PC-3 (cell line): ENCODE measurements around the gene PLD1.

ENCODE experiments used
- EZH2 ChIP-seq: fragments of 300-600 bp; sonication (generic); IDR thresholded peaks from one replicate; pipeline ENCODE4 v1.6.1; 2017; ENCODE audit warnings: antibody characterized with exemption, mild to moderate bottlenecking, low read length; ENCODE audit not compliant: unreplicated experiment
- EZH2phosphoT487 ChIP-seq: fragments of 300-600 bp; sonication (generic); IDR thresholded peaks from 2 replicates; pipeline ENCODE4 v1.6.1; 2018; ENCODE audit warnings: mild to moderate bottlenecking, antibody characterized with exemption, low read length, borderline replicate concordance
- TF ChIP-seq, protein P1 (sequence below): fragments of 300-600 bp; sonication (generic); conservative IDR thresholded peaks from 2 replicates; pipeline ENCODE4 v1.5.1; 2017; ENCODE audit warnings: antibody characterized with exemption, low read depth, mild to moderate bottlenecking, low read length

DNA sequence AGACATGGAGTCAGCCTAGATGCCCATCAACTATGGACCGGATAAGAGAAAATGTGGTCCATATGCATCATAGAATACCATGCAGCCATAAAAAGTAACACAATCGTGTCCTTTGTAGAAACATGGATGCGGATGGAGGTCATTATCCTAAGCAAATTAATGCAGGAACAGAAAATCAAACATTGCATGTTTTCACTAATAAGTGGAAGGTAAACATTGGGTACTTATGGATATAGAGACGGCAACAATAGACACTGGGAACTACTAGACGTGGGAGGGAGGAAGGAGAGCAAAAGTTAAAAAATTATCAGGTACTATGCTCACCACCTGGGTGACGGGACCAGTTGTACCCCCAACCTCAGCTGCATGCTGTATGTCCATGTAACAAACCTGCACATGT, 2.5 kb downstream of the PLD1 start:
- TF ChIP-seq, protein P1, sequence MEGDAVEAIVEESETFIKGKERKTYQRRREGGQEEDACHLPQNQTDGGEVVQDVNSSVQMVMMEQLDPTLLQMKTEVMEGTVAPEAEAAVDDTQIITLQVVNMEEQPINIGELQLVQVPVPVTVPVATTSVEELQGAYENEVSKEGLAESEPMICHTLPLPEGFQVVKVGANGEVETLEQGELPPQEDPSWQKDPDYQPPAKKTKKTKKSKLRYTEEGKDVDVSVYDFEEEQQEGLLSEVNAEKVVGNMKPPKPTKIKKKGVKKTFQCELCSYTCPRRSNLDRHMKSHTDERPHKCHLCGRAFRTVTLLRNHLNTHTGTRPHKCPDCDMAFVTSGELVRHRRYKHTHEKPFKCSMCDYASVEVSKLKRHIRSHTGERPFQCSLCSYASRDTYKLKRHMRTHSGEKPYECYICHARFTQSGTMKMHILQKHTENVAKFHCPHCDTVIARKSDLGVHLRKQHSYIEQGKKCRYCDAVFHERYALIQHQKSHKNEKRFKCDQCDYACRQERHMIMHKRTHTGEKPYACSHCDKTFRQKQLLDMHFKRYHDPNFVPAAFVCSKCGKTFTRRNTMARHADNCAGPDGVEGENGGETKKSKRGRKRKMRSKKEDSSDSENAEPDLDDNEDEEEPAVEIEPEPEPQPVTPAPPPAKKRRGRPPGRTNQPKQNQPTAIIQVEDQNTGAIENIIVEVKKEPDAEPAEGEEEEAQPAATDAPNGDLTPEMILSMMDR: no peak
- TF ChIP-seq EZH2 (no peak), EZH2phosphoT487 (no peak)
